ENCODE data around the gene RAB8B. TPM values are rescaled to one million over a fixed set of nuclear protein-coding genes. Genes with fewer than 3 reads are reported as not detected.

Gene RAB8B
- total RNA-seq, 3 donors from 2014 or later: 31.3 to 46.2 (median 36.7) TPM

- Histone ChIP-seq H3K4me3 (no peak overlapping the region), H3K4me1 (peaks cover 0 to 7% of the 10 kb centered on the region in 2 donors), H3K9me3 (no peaks in the 10 kb centered on the region), H3K36me3 (no peaks in the 10 kb centered on the region), H3K27ac (no peak overlapping the region), H3K27me3 (no peaks in the 10 kb centered on the region)
- DNase-seq (ENCODE audit: low spot score in 2 of 2): no peak
- intact Hi-C loops (cut with DNase I; ENCODE audit: low total_unique reads): no loop called here
- TF ChIP-seq CTCF (IDR thresholded peaks at IDR 0.05) (no peak), POLR2AphosphoS5 (IDR thresholded peaks at IDR 0.05) (no peak), POLR2A (IDR thresholded peaks at IDR 0.05) (no peak)
Observed at GRCh38 chr15:63305260-63305659, 115.9 kb downstream of the RAB8B start.

GRCh38 chr15:63306492-63307073 lies 117.2 kb downstream of the RAB8B start:
- DNase-seq (ENCODE audit: low spot score in 2 of 2): no peak
- peaks cover 0 to 7% of the 10 kb centered on the region in 2 donors for H3K4me1 ChIP-seq
- H3K27ac ChIP-seq: no peak overlapping the region
- H3K27me3 ChIP-seq: no peaks in the 10 kb centered on the region
- TF ChIP-seq POLR2A (IDR thresholded peaks at IDR 0.05) (no peak), CTCF (IDR thresholded peaks at IDR 0.05) (no peak), POLR2AphosphoS5 (IDR thresholded peaks at IDR 0.05) (no peak)
- H3K36me3 ChIP-seq: no peaks in the 10 kb centered on the region
- no peaks in the 10 kb centered on the region for H3K9me3 ChIP-seq
- no peak overlapping the region for H3K4me3 ChIP-seq
- intact Hi-C loops (cut with DNase I; ENCODE audit: low total_unique reads): no loop called here

GRCh38 chr15:63308491-63308890 lies 119.1 kb downstream of the RAB8B start:
- H3K4me3 ChIP-seq: no peak overlapping the region
- TF ChIP-seq CTCF (IDR thresholded peaks at IDR 0.05): no peak
- TF ChIP-seq POLR2AphosphoS5 (IDR thresholded peaks at IDR 0.05): no peak
- TF ChIP-seq POLR2A (IDR thresholded peaks at IDR 0.05): no peak
- intact Hi-C loops (cut with DNase I; ENCODE audit: low total_unique reads): no loop called here
- H3K27ac ChIP-seq: peak overlapping the region in 1 of 2 donors; percentile 9
- DNase-seq (ENCODE audit: low spot score in 2 of 2): no peak
- no peaks in the 10 kb centered on the region for H3K27me3 ChIP-seq
- H3K36me3 ChIP-seq: no peaks in the 10 kb centered on the region
- peaks cover 0 to 7% of the 10 kb centered on the region in 2 donors for H3K4me1 ChIP-seq
- H3K9me3 ChIP-seq: no peaks in the 10 kb centered on the region

GRCh38 chr15:63308947-63309346 lies 119.5 kb downstream of the RAB8B start:
- Histone ChIP-seq H3K27ac (peak overlapping the region in 1 of 2 donors; percentile 34), H3K36me3 (no peaks in the 10 kb centered on the region), H3K4me3 (no peak overlapping the region), H3K4me1 (peaks cover 0 to 7% of the 10 kb centered on the region in 2 donors), H3K9me3 (no peaks in the 10 kb centered on the region), H3K27me3 (no peaks in the 10 kb centered on the region)
- TF ChIP-seq POLR2A (IDR thresholded peaks at IDR 0.05): no peak
- no peak for TF ChIP-seq CTCF (IDR thresholded peaks at IDR 0.05)
- TF ChIP-seq POLR2AphosphoS5 (IDR thresholded peaks at IDR 0.05): no peak
- no peak for DNase-seq (ENCODE audit: low spot score in 2 of 2)
- intact Hi-C loops (cut with DNase I; ENCODE audit: low total_unique reads): no loop called here

- Histone ChIP-seq H3K9me3 (no peaks in the 10 kb centered on the region), H3K4me1 (peaks cover 0 to 7% of the 10 kb centered on the region in 2 donors), H3K4me3 (no peak overlapping the region), H3K27ac (no peak overlapping the region), H3K27me3 (no peaks in the 10 kb centered on the region), H3K36me3 (no peaks in the 10 kb centered on the region)
- intact Hi-C loops (cut with DNase I; ENCODE audit: low total_unique reads): no loop called here
- DNase-seq (ENCODE audit: low spot score in 2 of 2): no peak
- TF ChIP-seq POLR2A (IDR thresholded peaks at IDR 0.05) (no peak), POLR2AphosphoS5 (IDR thresholded peaks at IDR 0.05) (no peak), CTCF (IDR thresholded peaks at IDR 0.05) (no peak)
Observed at GRCh38 chr15:63310646-63311045, 121.2 kb downstream of the RAB8B start.

Data from breast epithelium (tissue), 4 donors.